NCI-H526 (cell line): ENCODE data around the gene ZBTB24.
"Not testable (repeated sequence)": the region's sequence is repeated elsewhere in the genome, so short reads cannot be mapped to it uniquely, and the experiment has no call there.

ENCODE experiments used
- DNase-seq, 2 experiments: peaks; one replicate each; lab custom pipeline; 2025; lab: John Stamatoyannopoulos, UW

ZBTB24 gene

DNA sequence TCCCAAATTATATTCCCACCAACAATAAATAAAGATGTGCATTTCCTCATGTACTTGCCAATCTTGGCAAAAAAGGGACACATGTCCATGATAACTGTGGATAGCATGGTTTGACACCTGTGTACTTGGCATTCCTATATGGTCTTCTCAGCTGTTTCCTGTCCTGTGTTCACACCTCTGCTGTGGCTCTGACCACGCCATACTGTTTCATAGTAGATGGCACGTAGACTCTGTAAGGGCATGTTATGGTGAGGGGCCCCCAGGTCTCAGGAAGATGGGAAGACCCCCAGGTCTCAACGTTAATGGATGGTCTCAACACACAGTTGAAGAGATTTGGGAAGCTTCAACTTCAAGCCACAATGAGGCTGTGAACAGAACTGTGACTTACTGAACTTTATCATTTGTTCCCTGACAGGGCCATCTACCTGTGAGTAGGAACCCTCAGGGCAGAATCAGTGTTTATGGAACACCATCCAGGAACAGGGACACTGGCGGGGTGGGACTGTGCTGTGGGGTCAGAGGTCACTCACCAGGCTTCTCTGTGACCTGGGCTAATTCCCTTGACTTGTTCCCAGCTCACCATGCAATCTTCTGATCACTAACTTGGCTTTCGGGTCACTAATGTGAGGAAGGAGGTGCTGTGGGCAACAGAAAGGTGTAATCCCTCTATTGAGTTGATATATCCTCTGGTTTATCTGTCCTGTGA is 11.8 kb downstream of the ZBTB24 start:
- no peak for DNase-seq

DNA sequence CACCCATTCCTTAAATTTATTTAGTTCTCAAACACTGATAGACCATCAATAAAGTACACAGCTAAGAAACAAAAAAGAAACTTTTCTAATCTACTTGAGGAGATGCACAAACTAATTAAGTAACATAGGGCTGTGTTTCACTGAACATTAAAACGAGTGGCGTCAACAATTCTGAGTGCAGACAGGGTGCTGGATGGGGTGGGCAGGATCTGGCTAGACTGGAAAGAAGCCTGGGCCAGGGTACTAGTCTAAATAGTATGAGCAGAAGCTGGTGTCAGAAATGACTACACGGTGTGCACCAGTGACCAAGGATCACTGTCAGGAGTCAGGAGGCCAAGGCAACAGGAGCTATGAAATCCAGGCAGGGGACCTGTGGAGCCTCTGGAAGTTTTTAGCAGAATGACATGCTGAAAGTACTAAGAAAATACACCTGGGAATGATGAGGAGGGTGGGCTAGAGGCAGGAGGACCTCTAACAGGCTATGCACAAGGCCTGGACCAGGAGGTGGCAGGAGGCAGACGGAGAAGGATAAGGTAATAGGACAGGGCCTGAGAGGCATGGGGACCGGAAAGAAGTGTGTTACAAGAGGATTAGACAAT is 13.3 kb downstream of the ZBTB24 start:
- DNase-seq: no peak

DNA sequence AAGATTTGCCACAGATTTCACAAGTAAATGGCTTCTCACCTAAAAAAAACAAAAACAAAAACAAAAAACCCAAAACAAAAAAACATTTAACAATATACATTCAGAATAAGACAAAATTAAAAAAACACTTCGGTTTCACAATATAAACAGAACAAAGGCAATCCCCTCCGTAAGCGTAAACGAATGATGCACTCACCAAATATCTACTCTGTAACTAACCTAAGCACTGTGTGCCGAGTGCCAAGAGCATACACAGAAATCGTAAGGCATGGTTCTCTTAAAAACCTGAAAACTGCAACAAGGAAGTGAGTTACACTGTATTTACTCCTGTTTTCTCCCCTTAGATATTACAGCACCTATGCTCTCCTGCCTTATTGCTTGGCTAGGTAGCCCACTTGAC is 15.3 kb downstream of the ZBTB24 start:
- no peak for DNase-seq

DNA sequence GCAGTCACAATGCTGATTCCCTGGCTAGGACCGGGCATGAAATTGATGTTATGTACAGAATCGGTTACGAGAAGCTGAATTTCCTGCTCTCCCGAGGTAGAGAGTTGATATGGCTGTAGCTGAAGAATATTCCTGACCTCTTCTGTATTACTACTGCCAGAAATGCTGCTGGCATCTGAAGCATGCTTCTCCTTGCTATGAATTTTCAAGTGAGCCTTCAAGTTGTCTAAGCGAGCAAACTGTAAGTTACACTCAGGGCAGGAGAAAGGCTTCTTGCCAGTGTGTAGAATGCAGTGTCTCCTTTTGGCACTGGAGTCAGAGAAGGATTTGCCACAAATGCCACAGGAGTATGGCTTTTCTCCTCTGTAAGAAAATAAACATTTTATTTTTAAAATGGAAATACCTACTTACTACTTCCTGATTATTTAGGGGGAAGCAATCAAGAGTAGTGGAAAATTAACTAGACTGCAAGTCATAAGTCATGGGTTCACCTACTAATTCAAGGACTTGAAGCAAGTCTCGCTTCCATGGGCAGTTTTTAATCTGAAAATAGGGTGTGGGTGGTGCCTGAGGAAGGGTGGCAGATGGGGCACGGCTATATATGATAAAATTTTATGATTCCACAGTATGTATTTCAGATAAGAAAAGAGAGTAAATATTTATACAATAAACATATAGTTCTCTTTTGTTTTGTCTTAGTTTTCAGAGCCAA is 16.7 kb downstream of the ZBTB24 start:
- DNase-seq: no peak

DNA sequence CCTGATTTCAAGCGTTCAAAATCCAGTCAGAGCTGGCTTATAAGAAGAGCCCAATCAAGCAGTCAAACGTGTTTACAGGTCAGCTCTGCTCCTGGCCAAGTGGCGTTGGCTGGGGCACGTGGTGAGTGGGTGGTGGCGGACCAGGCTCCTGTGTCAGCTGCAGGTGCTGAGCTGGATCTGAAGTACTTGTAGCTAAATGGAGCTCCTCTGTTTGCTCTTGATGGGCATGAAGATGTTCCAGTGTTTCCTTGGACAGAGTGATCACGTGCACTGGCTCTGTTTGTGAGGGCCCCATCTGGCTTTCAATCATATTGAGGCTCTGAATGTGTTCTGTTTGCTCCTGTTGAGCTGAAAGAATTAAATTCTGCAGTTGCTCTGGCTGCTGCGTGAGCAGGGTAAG is 17.2 kb downstream of the ZBTB24 start:
- DNase-seq: no peak

DNA sequence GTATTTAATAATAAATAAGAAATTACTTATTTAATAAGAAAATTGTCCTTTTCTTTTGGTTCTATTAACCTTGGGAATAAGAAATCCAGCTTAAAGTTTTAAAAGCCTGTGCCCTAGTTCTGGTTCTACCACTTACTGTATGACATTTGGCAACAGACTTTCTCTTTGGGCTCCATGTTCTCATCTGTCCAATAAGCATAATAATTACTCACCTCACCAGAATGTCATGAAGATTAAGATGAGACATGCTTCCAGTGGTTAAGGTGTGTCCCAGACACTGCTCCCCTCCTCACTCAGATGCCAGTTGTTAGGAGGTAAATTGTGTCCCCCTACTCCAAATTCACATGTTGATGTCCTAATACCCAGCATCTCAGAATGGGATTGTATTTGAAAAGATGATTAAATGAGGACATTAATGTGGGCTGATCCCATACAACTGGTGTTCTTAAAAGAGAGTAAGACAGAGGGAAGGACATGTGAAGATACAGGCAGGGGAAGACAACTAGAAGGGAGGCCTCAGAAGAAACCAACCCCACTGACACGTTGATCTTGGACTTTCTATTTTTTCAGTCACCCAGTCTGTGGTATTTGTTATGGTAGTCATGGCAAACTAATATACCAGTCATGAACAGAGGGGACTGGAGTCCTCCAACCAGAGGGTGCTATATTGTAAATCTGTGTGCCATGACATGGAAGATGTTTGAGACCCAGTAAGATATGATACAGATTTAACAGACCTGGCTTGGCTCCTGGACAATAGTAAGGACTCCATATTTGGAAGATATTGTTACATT is 21.1 kb downstream of the ZBTB24 start:
- no peak for DNase-seq

DNA sequence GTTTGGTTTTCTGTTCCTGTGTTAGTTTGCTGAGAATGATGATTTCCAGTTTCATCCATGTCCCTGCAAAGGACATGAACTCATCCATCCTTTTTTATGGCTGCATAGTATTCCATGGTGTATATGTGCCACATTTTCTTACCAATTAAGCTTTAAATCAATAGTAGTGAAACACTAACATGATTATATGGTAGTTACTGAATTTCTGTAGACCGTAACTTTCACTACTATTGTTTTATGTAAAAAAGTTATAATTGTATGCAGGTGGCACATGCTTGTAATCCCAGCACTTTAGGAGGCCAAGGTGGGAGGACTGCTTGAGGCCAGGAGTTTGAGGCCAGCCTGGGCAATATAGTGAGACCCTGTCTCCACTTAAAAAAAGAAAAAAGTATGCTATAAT is 21.8 kb downstream of the ZBTB24 start:
- not testable (repeated sequence) for DNase-seq

DNA sequence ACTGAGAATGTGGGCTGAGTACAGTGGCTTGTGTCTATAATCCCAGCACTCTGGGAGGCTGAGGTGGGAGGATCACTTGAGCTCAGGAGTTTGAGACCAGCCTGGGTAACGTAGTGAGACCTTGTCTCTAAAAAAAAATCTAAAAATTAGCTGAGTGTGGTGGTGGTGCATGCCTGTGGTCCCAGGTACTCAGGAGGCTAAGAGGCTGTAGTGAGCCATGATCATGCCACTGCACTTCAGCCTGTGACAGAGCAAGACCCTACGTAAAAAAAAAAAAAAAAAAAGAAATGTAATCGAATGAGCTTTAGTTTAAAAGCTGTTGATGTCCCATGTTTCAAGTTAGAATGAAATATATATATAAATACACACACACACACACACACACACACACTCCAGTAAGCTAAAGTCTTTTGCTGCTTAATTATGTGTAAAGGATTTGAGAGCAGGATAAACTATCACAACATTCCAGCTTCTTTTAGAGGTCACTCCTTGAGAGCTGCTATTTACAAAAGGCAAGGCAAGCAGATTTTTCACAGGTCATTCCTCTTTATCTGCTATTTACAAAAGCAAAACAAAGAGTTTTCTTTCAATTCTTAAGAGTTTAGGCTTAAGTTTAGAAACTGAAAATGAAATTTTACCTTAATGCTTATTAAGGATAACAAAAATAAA is 22.7 kb downstream of the ZBTB24 start:
- no peak for DNase-seq

DNA sequence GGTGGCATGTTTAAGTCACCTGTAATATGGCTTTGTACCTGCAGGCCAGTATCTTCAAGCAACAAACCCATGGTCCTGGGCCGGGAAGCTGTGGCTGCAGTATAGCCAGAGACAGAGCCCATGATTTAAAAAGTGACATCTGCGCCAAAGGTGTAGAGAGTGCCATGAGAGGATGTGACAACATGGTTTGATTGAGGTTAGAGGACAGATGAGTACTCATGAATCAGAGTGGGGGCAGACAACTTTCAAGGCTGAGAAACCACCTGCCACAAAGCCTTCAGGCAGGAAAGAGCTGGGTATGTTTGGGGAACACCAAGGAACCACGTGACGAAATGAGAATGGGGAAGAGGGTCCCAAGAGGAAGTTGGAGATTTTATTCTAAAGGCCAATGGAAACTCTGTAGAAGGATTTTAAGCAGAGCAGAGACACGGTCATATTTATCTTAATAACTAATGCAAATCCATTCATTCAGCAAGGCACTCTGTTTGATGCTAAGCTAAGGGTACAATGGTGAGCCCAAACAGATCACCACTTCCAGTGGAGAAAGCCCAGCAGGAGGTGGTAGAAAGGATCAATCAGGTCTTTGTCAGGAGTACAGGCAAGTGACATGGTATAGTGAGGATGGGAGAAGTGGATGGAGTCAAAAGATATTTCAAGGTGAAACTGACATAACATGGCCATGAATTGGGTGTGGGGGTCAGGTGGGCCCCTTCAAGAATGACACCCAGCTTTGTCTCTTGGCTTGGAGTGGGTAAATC is 24.1 kb downstream of the ZBTB24 start:
- DNase-seq: no peak

DNA sequence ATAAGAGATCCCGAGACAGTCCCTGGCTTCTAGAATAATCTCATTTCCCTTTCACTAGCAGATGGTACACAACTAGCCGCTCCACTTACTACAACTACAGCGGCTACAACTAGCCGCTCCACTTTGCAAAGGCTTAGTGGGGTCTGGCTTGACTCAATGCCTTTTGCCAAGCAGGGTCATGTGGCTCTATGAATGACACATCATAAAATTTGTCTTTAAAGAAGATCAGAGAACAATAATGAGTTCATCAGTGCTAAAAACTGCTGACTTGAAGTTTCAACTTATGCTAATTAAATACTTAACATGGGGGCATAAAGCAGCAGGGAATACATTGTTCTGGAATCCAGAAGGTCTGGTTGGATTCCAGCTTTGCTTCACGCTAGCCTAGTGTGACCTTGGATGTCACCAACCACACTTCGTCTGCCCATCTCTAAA is 25.4 kb downstream of the ZBTB24 start:
- DNase-seq: no peak

DNA sequence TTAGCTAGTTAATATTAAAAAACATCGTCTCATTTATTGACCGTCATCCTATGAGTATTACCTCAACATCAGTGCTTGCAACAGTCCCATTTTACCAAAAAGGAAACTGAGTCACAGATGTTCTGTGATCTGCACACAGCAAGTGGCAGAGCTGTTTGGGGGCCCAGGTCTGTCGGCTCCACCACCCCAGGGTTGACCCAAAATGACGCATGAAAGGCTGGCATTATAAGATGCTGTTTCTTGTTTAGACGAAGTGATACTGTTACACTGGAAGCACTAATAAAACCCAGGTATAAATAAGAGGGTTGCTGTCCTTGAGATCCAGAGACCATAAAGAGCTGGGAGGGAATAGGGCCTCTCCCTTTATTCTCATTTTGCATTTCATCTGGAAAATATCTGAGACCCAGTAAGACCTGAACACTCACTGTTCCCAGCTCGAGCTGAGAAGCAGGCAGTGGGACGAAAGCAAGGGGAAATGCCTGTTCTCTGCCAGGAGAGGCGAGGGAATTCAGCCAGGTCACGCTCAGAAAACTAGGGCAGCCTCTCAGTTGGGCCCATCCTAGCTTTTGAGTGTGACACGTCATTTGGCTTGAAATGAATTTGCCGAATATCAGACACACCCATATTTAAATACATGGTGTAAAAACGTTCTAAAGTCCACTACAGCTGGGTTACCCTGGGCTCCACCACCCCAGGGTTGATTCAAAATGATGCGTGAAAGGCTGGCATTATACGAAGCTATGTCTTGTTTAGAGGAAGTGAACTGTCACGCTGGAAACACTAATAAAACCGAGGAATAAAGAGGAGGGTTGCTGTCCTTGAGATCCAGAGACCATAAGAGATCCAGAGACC is 26.1 kb downstream of the ZBTB24 start:
- DNase-seq: no peak

DNA sequence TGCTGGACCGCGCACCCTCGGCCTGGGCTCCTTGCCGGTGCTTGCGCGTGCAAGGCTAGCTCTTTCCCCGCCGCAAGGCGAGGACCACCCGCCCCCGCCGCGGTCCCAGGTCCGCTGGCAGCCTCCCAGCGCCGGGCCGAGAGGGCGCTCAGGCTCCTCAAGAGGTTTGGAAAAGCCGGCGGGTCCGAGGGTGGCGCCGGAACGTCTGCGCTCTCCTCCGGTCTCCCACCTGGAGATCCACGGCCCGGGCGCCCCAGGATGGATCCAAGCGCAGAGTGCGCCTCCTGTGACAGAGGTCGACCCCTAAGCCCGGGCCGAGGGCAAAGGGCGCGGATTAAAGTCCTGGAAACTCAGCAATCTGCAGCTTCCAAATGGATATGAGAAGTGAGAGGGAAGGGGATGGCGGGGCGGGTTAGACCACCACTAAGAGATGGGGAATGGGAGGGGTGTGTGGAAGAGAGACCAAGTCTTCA is 26.9 kb downstream of the ZBTB24 start:
- DNase-seq: peak in 1 of 2 experiments; percentile 60

DNA sequence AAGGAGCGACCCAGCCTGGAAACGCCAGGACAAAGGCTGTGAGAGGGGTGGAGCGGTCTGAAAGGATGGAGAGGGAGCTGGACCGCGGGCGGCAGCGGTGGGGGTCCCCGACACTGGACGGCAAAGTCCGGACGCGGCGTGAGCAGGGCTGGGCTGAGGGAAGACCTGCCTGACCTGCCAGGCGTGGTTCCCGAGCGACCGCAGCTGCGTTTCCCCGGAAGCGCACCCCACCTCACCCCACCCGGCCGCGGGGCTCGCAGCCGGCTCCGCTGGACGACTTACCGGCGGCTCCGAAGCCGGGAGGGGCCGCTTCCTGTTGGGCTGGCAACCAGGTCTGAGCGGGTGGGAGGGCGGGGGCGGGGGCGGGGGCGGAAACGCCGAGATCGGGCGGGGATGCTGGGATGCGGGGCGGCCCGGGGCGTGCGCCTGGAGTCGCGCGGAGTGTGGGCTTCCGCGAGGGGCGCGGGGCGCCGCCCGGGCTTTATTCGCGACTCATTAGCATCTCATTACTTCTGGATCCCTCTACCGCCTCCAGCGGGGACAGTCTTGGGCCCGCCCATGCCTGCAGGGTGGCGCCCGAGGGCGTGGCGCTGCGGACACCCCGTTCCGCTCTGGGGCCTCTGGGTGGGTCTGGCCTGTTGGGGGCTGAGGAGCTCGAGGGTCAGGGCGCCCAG is 27.4 kb downstream of the ZBTB24 start, which contains the start of gene MICAL1:
MICAL1 (minus strand) TSS at position 336 of the 674 bp plus-strand sequence. CDS start 1,576 bp downstream, outside the sequence.
- peak; percentile 21 to 71 for DNase-seq

DNA sequence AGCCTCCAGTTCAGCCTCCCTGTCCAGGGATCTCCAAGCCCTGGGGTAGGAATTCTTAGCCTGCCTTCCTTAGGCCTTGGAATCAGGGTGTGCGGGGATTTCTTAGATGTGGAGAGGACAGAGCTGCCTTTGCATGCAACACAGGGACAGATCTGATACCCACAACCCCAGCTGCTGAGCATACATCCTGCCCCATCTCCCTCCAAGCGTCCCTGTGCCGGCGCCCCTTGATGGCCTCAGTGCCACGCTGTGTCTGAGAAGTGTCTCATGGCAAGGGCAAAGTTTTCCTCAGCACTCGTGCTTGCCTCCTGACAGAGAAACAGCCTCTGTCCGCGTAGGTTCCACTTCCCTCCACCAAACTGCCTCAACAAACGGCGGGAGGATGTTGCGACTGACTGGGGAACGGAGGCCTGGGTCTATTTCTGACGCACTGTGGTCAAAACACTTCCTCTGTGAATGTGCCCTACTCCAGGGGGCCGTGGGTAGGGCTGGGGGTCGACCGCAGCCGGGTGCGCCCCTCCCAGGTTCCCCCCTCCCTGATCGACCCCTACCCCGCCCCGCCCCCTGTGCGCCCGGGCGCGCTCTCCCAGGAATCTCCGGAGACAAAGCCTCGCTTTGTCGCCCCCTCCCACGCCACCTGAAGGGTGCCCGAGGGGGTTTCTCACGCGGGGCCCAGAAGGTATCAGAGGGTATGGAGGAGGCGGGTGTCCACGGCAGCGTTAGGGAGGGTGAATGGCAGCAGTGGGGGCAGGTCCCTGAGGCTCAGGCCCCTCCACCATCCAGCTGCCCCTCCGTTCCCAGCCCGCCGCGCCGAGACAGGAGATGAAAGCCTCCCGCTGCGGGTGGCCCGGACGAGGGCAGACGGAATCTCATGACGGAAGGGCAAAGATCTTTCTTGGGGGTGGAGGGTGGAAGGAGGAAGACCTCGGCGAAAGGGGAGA is 28.3 kb downstream of the ZBTB24 start:
- DNase-seq: peak in 1 of 2 experiments; percentile 69

DNA sequence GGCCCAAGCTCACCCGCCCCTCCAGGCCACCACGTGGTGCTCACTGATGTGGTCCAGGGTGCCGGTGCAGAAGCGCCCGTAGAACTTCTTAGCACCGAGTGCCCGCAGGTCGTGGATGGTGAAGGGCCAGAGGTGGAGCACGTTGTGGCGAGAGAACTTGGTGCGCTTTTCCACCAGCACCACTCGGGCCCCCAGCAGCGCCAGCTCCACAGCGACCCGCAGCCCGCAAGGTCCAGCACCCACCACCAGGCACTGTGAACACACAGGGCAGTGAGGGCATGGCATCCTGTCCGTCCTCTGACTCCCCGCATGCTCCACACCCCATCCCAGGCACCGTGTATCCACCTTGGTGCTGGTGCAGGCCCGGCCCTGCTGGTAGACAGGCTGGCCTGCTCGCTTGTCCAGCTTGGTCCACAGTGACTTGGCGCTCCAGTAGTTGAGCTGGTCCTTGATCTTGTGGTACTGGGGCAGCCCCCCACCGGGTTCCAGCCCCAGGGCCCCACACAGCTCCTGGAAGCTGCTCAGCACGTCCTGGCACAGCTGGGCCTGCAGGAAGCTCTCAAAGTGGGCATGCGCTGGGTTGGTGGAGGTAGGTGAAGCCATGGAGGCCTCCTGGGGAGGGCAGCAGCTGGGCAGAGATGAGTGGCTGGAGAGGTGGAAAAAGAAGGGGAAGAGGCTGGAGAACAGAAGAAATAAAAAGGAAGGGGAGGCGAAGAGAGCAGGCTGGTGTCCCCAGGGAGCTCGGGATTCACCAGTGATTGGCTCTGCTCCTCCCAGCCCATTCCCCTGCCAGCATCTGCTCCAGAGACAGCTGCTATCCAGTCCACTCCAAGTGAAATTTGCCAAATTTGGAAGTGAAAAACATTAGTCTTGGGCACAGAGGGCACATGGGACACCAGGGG is 29.2 kb downstream of the ZBTB24 start:
- DNase-seq: peak in 1 of 2 experiments; percentile 33

DNA sequence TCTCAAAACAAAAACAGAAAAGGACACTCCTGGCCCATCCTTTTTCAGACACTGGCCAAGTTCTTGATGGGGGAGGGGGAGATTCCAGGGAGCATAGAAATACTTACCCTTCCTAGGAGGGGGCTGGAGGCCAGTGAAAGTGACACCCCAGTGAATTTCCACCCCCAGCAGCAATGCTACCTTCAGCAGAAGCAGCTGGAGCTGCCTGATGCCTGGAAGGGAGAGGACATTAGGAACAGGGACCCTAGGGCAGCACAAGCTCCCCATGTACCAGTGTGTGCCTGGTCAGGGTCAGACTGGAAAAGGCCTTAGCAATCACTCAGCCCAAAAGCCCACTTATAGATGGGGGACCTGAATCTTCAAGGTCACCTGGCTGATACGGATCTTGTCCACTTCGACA is 29.9 kb downstream of the ZBTB24 start:
- DNase-seq: no peak

DNA sequence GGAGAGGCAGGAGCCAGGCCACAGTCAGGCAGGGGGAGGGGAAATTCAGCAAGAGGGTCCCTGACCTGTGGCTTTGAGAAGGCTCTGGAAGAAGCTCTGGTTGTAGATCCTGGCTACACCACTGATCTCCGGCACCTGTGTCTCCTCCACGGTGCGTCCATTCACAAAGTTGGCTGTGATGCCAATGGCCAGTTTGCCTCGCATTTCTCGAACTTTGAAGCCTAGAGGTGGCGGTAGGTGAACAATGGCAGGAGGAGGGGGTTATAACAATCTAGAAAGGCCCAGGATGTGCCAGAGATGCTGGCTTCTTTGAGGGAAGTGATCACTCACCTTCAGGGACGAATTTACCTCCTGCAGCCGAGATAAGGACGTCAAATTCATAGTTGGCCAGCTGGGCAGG is 30.8 kb downstream of the ZBTB24 start:
- DNase-seq: no peak
